OCI-LY7 (cell line): ENCODE data around the gene RETREG1. TPM values are rescaled to one million over a fixed set of nuclear protein-coding genes. Genes with fewer than 3 reads are reported as not detected.

ENCODE experiments used
- BruUV-seq: library from RNA; stranded (reverse); fragments of 400-500 nt; replicated peaks from 2 replicates; lab custom pipeline; 2021; lab: Mats Ljungman, UMichigan
- CTCF ChIA-PET: fragments of 300-600 bp; sonication (Branson Sonifier 250); formaldehyde crosslinking; loops from one replicate; lab custom pipeline; 2022; ENCODE audit warnings: antibody characterized with exemption; ENCODE audit not compliant: unreplicated experiment; lab: Charles Lee
- POLR2A ChIA-PET: fragments of 300-600 bp; sonication (Branson Sonifier 250); formaldehyde crosslinking; loops from one replicate; lab custom pipeline; 2022; ENCODE audit warnings: antibody characterized with exemption; lab: Charles Lee
- DNase-seq: peaks from one replicate; pipeline ENCODE4 v3.0.0-alpha.2; 2015; ENCODE audit warnings: low spot score
- H2AFZ ChIP-seq: fragments of 200-600 bp; sonication (generic), shearing (Covaris generic); 2 replicates; pipeline ENCODE4 v1.6.1; 2014; ENCODE audit warnings: mild to moderate bottlenecking, antibody characterized with exemption, low read length, moderate library complexity
- H3K27ac ChIP-seq: fragments of 200-600 bp; sonication (generic); 2 replicates; pipeline ENCODE4 v1.5.1; 2014; ENCODE audit warnings: mixed run types, low read depth, mild to moderate bottlenecking, moderate library complexity, low read length, inconsistent platforms; ENCODE audit not compliant: poor library complexity, severe bottlenecking
- H3K36me3 ChIP-seq: fragments of 200-600 bp; sonication (generic); 2 replicates; pipeline ENCODE4 v1.6.1; 2014; ENCODE audit warnings: mild to moderate bottlenecking, antibody characterized with exemption, low read length, moderate library complexity, mixed read lengths; ENCODE audit not compliant: insufficient read depth
- H3K4me1 ChIP-seq: fragments of 200-600 bp; sonication (generic); 2 replicates; pipeline ENCODE4 v1.5.1; 2014; ENCODE audit warnings: mild to moderate bottlenecking, low read length; ENCODE audit not compliant: insufficient read depth, poor library complexity, severe bottlenecking
- H3K4me2 ChIP-seq: fragments of 200-600 bp; sonication (generic); 2 replicates; pipeline ENCODE4 v1.6.1; 2014; ENCODE audit warnings: mild to moderate bottlenecking, low read length
- H3K4me3 ChIP-seq: fragments of 200-600 bp; sonication (generic); 2 replicates; pipeline ENCODE4 v1.5.1; 2014; ENCODE audit warnings: mild to moderate bottlenecking, low read depth, low read length; ENCODE audit not compliant: poor library complexity, severe bottlenecking
- H3K79me2 ChIP-seq: fragments of 200-600 bp; sonication (generic); 2 replicates; pipeline ENCODE4 v1.6.1; 2016; ENCODE audit warnings: low read depth, mild to moderate bottlenecking, low read length, moderate library complexity, mixed read lengths; ENCODE audit not compliant: insufficient read depth
- H3K9me2 ChIP-seq: fragments of 200-600 bp; sonication (generic); 2 replicates; pipeline ENCODE4 v1.6.1; 2016; ENCODE audit warnings: mild to moderate bottlenecking, low read length, mixed read lengths; ENCODE audit not compliant: insufficient read depth
- H3K9me3 ChIP-seq: fragments of 200-600 bp; sonication (generic); 2 replicates; pipeline ENCODE4 v1.6.1; 2014; ENCODE audit warnings: mild to moderate bottlenecking, mixed run types, low read length, mixed read lengths
- H4K20me1 ChIP-seq: fragments of 200-600 bp; sonication (generic); 2 replicates; pipeline ENCODE4 v1.6.1; 2014; ENCODE audit warnings: mild to moderate bottlenecking, antibody characterized with exemption, low read length, moderate library complexity, mixed read lengths; ENCODE audit not compliant: insufficient read depth
- EZH2phosphoT487 ChIP-seq: fragments of 200-600 bp; sonication (generic); IDR thresholded peaks from 2 replicates; pipeline ENCODE4 v1.6.1; 2018; ENCODE audit warnings: low read depth, borderline replicate concordance, mild to moderate bottlenecking, mixed run types, antibody characterized with exemption, low read length, moderate library complexity, mixed read lengths
- intact Hi-C: fragments of 100-400 bp; cut with micrococcal nuclease; formaldehyde crosslinking; loops from one replicate; pipeline ENCODE4 v1.10.0; 2022; ENCODE audit not compliant: unreplicated experiment
- total RNA-seq, 2 experiments: library from RNA; depleted of rRNA in 1 of 2; stranded (reverse); fragments of >200 nt in 1 of 2; shearing (Covaris generic) in 1 of 2; gene quantifications; 2 replicates each; pipeline ENCODE4 v1.2.3, GENCODE V29; 2014 to 2022
- TF ChIP-seq, protein P1 (sequence below): fragments of 200-600 bp; sonication (generic); conservative IDR thresholded peaks from 2 replicates; pipeline ENCODE4 v1.5.1; 2014; ENCODE audit warnings: mild to moderate bottlenecking, antibody characterized with exemption, low read length, moderate library complexity, mixed read lengths

Gene RETREG1
- total RNA-seq, 2 experiments from 2014 or later = 2.4 to 2.6 TPM

DNA sequence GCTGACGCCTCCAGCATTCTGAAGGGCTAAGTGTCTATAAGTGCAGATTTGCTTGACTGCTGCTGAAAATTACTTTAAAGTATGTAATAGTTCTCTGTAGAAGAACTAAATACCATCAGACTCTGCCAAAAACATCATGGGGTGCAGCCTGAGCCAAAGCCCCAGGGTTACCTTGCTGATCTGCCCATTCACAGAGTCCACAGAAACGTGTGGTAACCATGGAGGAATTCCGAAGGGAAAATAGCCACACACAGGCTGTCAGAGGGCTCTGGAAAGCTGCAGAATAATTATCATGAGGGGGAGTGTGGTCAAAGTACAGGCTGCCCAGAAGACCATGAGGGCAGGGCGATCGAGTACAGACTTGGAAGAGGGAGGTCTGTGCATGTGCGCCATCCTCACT lies 36.4 kb downstream of the RETREG1 start:
- Histone ChIP-seq H3K4me1 (no peaks in the 10 kb centered on the region), H4K20me1 (no peaks in the 10 kb centered on the region), H3K4me2 (no peak overlapping the region), H3K9me2 (no peaks in the 10 kb centered on the region), H3K4me3 (no peak overlapping the region), H3K27ac (no peak overlapping the region), H3K36me3 (no peaks in the 10 kb centered on the region), H3K79me2 (no peaks in the 10 kb centered on the region), H3K9me3 (no peaks in the 10 kb centered on the region), H2AFZ (no peak overlapping the region)
- DNase-seq = no peak
- intact Hi-C loops = no loop called here
- BruUV-seq = no TSS peak
- POLR2A ChIA-PET = no interaction called here
- CTCF ChIA-PET = no interaction called here
- no peak for TF ChIP-seq EZH2phosphoT487
- TF ChIP-seq, protein P1, sequence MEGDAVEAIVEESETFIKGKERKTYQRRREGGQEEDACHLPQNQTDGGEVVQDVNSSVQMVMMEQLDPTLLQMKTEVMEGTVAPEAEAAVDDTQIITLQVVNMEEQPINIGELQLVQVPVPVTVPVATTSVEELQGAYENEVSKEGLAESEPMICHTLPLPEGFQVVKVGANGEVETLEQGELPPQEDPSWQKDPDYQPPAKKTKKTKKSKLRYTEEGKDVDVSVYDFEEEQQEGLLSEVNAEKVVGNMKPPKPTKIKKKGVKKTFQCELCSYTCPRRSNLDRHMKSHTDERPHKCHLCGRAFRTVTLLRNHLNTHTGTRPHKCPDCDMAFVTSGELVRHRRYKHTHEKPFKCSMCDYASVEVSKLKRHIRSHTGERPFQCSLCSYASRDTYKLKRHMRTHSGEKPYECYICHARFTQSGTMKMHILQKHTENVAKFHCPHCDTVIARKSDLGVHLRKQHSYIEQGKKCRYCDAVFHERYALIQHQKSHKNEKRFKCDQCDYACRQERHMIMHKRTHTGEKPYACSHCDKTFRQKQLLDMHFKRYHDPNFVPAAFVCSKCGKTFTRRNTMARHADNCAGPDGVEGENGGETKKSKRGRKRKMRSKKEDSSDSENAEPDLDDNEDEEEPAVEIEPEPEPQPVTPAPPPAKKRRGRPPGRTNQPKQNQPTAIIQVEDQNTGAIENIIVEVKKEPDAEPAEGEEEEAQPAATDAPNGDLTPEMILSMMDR = no peak

DNA sequence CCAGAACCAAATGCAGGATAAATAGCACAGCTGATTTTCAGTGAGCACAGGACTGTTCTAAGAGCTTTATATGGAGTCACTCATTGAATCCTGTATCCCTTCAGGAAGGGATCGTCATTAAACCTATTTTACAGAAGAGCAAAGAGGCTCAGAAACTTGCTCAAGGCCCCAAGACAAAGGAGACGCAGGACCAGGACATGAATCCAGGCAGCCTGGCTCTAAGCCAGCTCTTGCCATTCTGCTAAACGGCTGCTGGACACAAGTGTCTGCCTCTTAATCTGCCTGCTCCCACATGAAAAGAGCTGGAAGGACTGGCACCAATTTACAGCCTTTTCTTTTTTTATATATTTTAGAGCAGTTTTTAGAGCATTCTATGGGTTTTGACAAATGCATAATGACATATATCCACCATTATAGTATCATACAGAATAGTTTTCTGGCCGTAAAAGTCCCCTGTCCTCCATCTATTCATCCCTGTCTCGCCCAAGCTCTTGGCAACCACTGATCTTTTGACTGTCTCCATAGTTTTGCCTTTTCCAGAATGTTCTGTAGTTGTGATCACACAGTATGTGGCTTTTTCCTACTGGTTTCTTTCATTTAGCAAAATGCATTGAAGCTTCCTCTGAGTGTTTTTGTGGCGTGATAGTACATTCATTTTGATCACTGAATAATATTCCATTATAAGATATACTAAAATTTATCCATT lies 37.5 kb downstream of the RETREG1 start:
- no peak overlapping the region for H2AFZ ChIP-seq
- H3K27ac ChIP-seq = no peak overlapping the region
- H4K20me1 ChIP-seq = no peaks in the 10 kb centered on the region
- H3K9me2 ChIP-seq = no peaks in the 10 kb centered on the region
- H3K4me1 ChIP-seq = no peaks in the 10 kb centered on the region
- H3K4me3 ChIP-seq = no peak overlapping the region
- DNase-seq = no peak
- intact Hi-C loops = no loop called here
- no TSS peak for BruUV-seq
- no peaks in the 10 kb centered on the region for H3K9me3 ChIP-seq
- H3K79me2 ChIP-seq = no peaks in the 10 kb centered on the region
- no peak for TF ChIP-seq EZH2phosphoT487
- TF ChIP-seq, protein P1 = no peak
- CTCF ChIA-PET = no interaction called here
- POLR2A ChIA-PET = interaction anchor here (1.4 kb wide), 1 partner anchor 12 kb away, joined by 3 read pairs; no protein-coding TSS in a partner anchor
- H3K36me3 ChIP-seq = no peaks in the 10 kb centered on the region
- H3K4me2 ChIP-seq = no peak overlapping the region

DNA sequence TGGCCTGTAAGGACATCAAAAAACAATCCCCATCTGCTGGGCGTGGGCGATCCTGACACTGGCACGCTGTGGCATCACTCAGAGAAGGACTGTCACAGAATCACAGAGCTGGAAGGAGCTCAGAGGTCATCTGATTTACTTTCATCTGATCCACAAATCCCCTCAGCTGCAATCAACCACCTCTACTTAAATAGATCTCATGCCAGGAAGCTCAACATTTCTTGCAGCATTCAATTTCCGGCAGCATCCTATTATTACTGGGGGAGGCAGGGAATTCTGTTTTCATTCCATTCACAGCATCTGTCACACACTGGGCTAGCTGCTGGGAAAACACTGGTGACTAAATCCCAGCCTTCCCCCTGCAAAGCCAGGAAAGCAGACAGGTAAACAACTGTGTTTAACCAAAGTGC lies 38.3 kb downstream of the RETREG1 start:
- Histone ChIP-seq H4K20me1 (no peaks in the 10 kb centered on the region), H3K4me3 (no peak overlapping the region), H3K36me3 (no peaks in the 10 kb centered on the region), H3K9me3 (no peaks in the 10 kb centered on the region), H3K27ac (no peak overlapping the region), H3K79me2 (no peaks in the 10 kb centered on the region), H3K9me2 (no peaks in the 10 kb centered on the region), H3K4me1 (no peaks in the 10 kb centered on the region), H3K4me2 (no peak overlapping the region), H2AFZ (no peak overlapping the region)
- CTCF ChIA-PET = no interaction called here
- intact Hi-C loops = no loop called here
- no TSS peak for BruUV-seq
- POLR2A ChIA-PET = interaction anchor here (0.5 to 1.5 kb wide), 4 partner anchors 11 to 532 kb away, joined by 3 to 4 read pairs (median 4); no protein-coding TSS in a partner anchor
- DNase-seq = no peak
- TF ChIP-seq EZH2phosphoT487 = no peak
- TF ChIP-seq, protein P1 = no peak
